ENCODE results near the gene CDC42BPB.

The CDC42BPB gene

GRCh38 chr14:102922490-102923200 lies 134.7 kb downstream of the CDC42BPB start, which contains the start of gene AMN:
TSS of gene AMN (plus strand) at chr14:102922663. CDS start at chr14:102922689, 26 bp downstream.
- Histone ChIP-seq H3K36me3 (ENCODE audit: control insufficient read depth, low read length) (no peaks in the 10 kb centered on the region), H3K27ac (ENCODE audit: low read depth, low read length) (no peak within 1 kb of the TSS), H3K4me2 (ENCODE audit: low read length) (peak within 1 kb of the TSS; percentile 19; the same call in 1 of the 2 replicates), H3K27me3 (ENCODE audit: control insufficient read depth, low read length) (peaks cover 24% of the 10 kb centered on the region), H3F3A (ENCODE audit: control insufficient read depth, insufficient read depth) (peaks cover 3% of the 10 kb centered on the region; the same call in 1 of the 2 replicates), H3K9me3 (ENCODE audit: control insufficient read depth, insufficient read depth, low read length) (peaks cover 2% of the 10 kb centered on the region; the same call in 1 of the 2 replicates), H3K4me3 (ENCODE audit: low read length) (no peak within 1 kb of the TSS), H3K9me2 (replicated peaks; ENCODE audit: control insufficient read depth, low read length) (no peaks in the 10 kb centered on the region), H3K4me1 (ENCODE audit: control insufficient read depth, low read length) (peaks cover 18% of the 10 kb centered on the region), H4K20me1 (ENCODE audit: control insufficient read depth, insufficient read depth, low read depth, low read length) (no peaks in the 10 kb centered on the region; the same call in 1 of the 2 replicates), H3K79me2 (ENCODE audit: control insufficient read depth, low read length) (no peaks in the 10 kb centered on the region)
- no peak for TF ChIP-seq EZH2phosphoT487 (IDR thresholded peaks at IDR 0.05; ENCODE audit: borderline replicate concordance, low read length)
- TF ChIP-seq, protein P1, sequence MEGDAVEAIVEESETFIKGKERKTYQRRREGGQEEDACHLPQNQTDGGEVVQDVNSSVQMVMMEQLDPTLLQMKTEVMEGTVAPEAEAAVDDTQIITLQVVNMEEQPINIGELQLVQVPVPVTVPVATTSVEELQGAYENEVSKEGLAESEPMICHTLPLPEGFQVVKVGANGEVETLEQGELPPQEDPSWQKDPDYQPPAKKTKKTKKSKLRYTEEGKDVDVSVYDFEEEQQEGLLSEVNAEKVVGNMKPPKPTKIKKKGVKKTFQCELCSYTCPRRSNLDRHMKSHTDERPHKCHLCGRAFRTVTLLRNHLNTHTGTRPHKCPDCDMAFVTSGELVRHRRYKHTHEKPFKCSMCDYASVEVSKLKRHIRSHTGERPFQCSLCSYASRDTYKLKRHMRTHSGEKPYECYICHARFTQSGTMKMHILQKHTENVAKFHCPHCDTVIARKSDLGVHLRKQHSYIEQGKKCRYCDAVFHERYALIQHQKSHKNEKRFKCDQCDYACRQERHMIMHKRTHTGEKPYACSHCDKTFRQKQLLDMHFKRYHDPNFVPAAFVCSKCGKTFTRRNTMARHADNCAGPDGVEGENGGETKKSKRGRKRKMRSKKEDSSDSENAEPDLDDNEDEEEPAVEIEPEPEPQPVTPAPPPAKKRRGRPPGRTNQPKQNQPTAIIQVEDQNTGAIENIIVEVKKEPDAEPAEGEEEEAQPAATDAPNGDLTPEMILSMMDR (IDR thresholded peaks at IDR 0.05; ENCODE audit: low read depth, low read length, poor library complexity, severe bottlenecking): no peak

DNA sequence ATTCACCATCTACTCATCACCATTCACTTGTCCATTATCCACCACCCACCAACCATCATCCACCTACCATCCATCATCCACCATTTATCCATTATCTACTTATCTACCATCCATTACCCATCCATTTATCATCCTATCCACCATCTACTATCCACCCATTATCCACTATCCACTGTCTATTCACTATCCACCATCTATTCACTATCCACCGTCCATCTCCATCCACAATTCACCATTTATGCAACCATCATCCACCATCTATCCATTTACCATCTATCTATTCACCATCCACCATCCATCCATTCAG lies 136.4 kb downstream of the CDC42BPB start:
- TF ChIP-seq, protein P1 (IDR thresholded peaks at IDR 0.05; ENCODE audit: low read depth, low read length, poor library complexity, severe bottlenecking): no peak
- no peak for TF ChIP-seq EZH2phosphoT487 (IDR thresholded peaks at IDR 0.05; ENCODE audit: borderline replicate concordance, low read length)
- no peak overlapping the region for H3K4me3 ChIP-seq (ENCODE audit: low read length)
- H3K4me2 ChIP-seq (ENCODE audit: low read length): no peak overlapping the region
- peaks cover 29% of the 10 kb centered on the region for H3K4me1 ChIP-seq (ENCODE audit: control insufficient read depth, low read length)
- H3F3A ChIP-seq (ENCODE audit: control insufficient read depth, insufficient read depth): no peaks in the 10 kb centered on the region; the same call in 1 of the 2 replicates
- H3K79me2 ChIP-seq (ENCODE audit: control insufficient read depth, low read length): no peaks in the 10 kb centered on the region
- H3K9me2 ChIP-seq (replicated peaks; ENCODE audit: control insufficient read depth, low read length): no peaks in the 10 kb centered on the region
- H3K36me3 ChIP-seq (ENCODE audit: control insufficient read depth, low read length): no peaks in the 10 kb centered on the region
- no peaks in the 10 kb centered on the region for H4K20me1 ChIP-seq (ENCODE audit: control insufficient read depth, insufficient read depth, low read depth, low read length)
- H3K27ac ChIP-seq (ENCODE audit: low read depth, low read length): no peak overlapping the region
- peaks cover 20% of the 10 kb centered on the region for H3K27me3 ChIP-seq (ENCODE audit: control insufficient read depth, low read length)
- H3K9me3 ChIP-seq (ENCODE audit: control insufficient read depth, insufficient read depth, low read length): peaks cover 2% of the 10 kb centered on the region; the same call in 1 of the 2 replicates

DNA sequence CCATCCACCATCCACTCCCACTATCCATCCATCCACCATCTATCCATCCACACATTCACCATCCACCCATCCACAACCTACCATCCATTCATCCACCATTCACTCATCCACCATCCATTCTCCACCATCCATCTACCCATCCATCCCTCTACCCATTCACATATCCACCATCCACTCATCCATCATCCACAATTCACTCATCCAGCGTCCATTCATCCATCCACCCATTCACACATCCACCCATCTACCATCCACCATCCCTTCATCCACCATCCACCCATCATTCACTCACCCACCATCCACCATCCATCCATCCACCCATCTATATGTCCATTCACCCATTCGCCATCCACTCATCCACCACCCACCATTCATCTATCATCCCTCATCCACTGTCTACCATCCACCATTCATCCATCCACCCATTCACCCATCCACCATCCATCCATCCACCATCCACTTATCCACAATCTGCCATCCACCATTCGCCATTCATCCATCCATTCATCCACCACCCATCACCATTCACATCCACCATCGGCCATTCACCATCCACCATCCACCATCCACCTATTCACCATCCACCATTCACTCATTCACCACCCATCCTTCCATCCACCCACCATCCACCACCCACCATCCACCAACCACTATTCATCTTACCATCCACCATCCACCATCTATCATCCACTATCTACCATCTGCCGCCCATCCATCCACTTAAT lies 136.9 kb downstream of the CDC42BPB start:
- Histone ChIP-seq H3K9me3 (ENCODE audit: control insufficient read depth, insufficient read depth, low read length) (peaks cover 2% of the 10 kb centered on the region; the same call in 1 of the 2 replicates), H3F3A (ENCODE audit: control insufficient read depth, insufficient read depth) (no peaks in the 10 kb centered on the region; the same call in 1 of the 2 replicates), H3K4me2 (ENCODE audit: low read length) (no peak overlapping the region), H3K36me3 (ENCODE audit: control insufficient read depth, low read length) (no peaks in the 10 kb centered on the region), H4K20me1 (ENCODE audit: control insufficient read depth, insufficient read depth, low read depth, low read length) (no peaks in the 10 kb centered on the region), H3K9me2 (replicated peaks; ENCODE audit: control insufficient read depth, low read length) (no peaks in the 10 kb centered on the region), H3K79me2 (ENCODE audit: control insufficient read depth, low read length) (no peaks in the 10 kb centered on the region), H3K27ac (ENCODE audit: low read depth, low read length) (no peak overlapping the region), H3K4me3 (ENCODE audit: low read length) (no peak overlapping the region), H3K4me1 (ENCODE audit: control insufficient read depth, low read length) (peaks cover 35% of the 10 kb centered on the region), H3K27me3 (ENCODE audit: control insufficient read depth, low read length) (peaks cover 20% of the 10 kb centered on the region)
- TF ChIP-seq EZH2phosphoT487 (IDR thresholded peaks at IDR 0.05; ENCODE audit: borderline replicate concordance, low read length): no peak
- TF ChIP-seq, protein P1 (IDR thresholded peaks at IDR 0.05; ENCODE audit: low read depth, low read length, poor library complexity, severe bottlenecking): no peak

All from DOHH2 (cell line).